ENCODE data around the gene ACE2. TPM values are rescaled to one million over a fixed set of nuclear protein-coding genes. Genes with fewer than 3 reads are reported as not detected.
"Not testable (repeated sequence)": the region's sequence is repeated elsewhere in the genome, so short reads cannot be mapped to it uniquely, and the experiment has no call there.

Gene ACE2
- 0.11 TPM for total RNA-seq

DNA sequence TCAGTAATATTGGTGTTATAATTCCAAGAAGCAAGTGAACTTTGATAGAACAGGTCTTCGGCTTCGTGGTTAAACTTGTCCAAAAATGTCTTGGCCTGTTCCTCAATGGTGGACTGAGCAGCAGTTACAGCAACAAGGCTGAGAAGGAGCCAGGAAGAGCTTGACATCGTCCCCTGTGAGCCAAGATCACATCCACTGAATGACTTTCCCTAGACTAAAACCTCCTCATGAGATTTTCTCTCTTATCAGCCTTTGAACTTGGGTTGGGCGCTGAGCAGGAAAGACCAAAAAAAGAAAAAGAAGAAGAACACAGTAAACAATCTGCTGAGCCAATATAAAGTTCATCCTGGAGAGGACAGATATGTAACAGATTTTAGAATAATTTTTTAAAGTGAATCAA, at the start of gene ACE2:
ACE2 (minus strand) TSS at position 216 of the 400 bp plus-strand sequence; CDS start at position 167, 49 bp downstream.
- Histone ChIP-seq H3K27ac (no peak within 1 kb of the TSS), H3K4me1 (no peaks in the 10 kb centered on the region), H3K27me3 (no peaks in the 10 kb centered on the region), H3K4me3 (no peak within 1 kb of the TSS), H3K9me3 (no peaks in the 10 kb centered on the region), H3K36me3 (no peaks in the 10 kb centered on the region)
- DNase-seq (ENCODE audit: low spot score in 2 of 2), result no peak
- TF ChIP-seq CTCF (IDR thresholded peaks at IDR 0.05), result no peak
- intact Hi-C loops (cut with DNase I), result no loop called here

DNA sequence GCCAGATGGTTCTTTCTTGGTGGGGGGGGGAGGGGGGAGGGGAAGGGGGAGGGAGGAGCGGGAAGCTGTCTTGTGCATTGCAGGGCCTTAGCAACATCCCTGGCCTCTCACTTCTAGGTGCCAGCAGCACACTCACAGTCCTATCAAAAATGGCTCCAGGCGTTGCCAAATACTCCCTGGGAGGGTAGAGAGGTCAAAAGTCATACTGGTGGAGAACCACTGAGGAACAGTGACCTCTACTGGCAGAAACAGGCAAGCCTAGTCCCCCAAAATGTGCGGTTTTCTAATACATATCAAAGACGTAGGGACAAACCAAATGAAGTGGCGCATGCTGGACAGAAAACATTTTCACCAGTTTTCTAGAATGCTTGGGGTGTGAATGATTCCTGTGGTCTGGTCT, 46.8 kb upstream of the ACE2 start:
- H3K27me3 ChIP-seq; H3K4me1 ChIP-seq; DNase-seq (ENCODE audit: low spot score in 2 of 2); H3K4me3 ChIP-seq; H3K27ac ChIP-seq; H3K36me3 ChIP-seq; intact Hi-C loops (cut with DNase I); H3K9me3 ChIP-seq: not testable (repeated sequence)

DNA sequence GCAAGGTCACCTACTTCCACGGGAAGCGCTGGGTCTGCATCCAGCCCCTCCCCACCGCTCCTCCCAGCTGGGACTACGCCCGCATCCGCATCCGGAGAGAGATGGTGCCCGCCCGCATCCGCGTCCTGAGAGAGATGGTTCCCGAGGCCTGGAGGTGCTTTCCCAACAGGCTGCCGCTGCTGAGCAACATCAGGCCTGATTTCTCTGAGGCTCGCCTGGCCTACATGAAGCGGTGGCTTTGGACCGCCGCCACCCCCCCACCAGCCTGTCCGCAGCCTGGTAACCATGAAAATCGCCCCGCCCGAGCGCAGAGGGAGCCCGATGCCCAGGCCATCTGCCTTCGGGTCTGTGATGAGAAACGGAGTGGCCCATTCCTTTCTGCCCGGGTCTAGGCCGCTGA, 45.8 kb upstream of the ACE2 start:
- no peak for DNase-seq (ENCODE audit: low spot score in 2 of 2)

GRCh38 chrX:15646031-15646430, 45.3 kb upstream of the ACE2 start:
- no peaks in the 10 kb centered on the region for H3K27me3 ChIP-seq
- no peaks in the 10 kb centered on the region for H3K36me3 ChIP-seq
- no peak for DNase-seq (ENCODE audit: low spot score in 2 of 2)
- H3K4me1 ChIP-seq, result no peaks in the 10 kb centered on the region
- TF ChIP-seq CTCF (IDR thresholded peaks at IDR 0.05), result no peak
- H3K27ac ChIP-seq, result no peak overlapping the region
- no peak overlapping the region for H3K4me3 ChIP-seq
- intact Hi-C loops (cut with DNase I), result no loop called here
- H3K9me3 ChIP-seq, result no peaks in the 10 kb centered on the region

More for the DNA sequence above, 45.8 kb upstream of the ACE2 start:
- Histone ChIP-seq H3K4me1 (no peaks in the 10 kb centered on the region), H3K27me3 (no peaks in the 10 kb centered on the region), H3K36me3 (no peaks in the 10 kb centered on the region), H3K4me3 (no peak overlapping the region), H3K9me3 (no peaks in the 10 kb centered on the region), H3K27ac (no peak overlapping the region)
- intact Hi-C loops (cut with DNase I), result no loop called here
- no peak for TF ChIP-seq CTCF (IDR thresholded peaks at IDR 0.05)

DNA sequence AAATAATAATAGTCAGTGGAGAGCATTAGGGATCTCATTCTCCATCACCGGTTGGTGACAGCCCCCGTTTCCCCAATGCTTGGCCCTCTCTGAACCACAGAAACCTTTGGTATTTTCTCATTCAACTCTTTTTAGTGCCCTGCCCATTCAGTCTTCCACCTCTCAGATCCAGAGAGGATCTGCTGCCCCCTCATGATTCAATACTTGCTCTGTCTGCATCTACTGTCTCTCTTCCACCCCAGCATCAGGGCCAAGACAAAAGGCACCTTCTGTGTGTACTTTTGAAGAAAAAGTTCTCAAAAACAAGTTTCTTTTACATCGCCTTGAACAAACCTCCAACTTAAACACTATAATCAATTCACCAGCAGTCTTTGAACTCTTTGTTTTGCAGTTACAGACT, 44.5 kb upstream of the ACE2 start:
- H3K9me3 ChIP-seq, result no peaks in the 10 kb centered on the region
- H3K27me3 ChIP-seq, result no peaks in the 10 kb centered on the region
- no peak for TF ChIP-seq CTCF (IDR thresholded peaks at IDR 0.05)
- H3K27ac ChIP-seq, result no peak overlapping the region
- no peaks in the 10 kb centered on the region for H3K36me3 ChIP-seq
- no peaks in the 10 kb centered on the region for H3K4me1 ChIP-seq
- H3K4me3 ChIP-seq, result no peak overlapping the region
- intact Hi-C loops (cut with DNase I), result no loop called here
- DNase-seq (ENCODE audit: low spot score in 2 of 2), result no peak

DNA sequence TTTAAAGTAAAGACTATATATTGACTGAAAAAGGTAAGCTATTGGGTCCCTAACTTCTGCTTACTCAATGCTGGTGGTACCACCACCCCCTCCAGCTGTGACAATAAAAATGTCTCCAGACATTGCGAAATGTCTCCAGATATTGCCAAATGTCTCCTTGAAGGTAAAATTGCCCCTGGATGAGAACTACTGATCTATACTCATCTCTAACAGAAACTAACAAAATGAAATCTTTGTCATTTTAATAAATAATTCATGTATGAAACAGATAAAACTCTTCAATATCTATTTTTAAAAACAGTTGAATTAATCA, 43.8 kb upstream of the ACE2 start:
- H3K4me1 ChIP-seq, result no peaks in the 10 kb centered on the region
- H3K4me3 ChIP-seq, result no peak overlapping the region
- DNase-seq (ENCODE audit: low spot score in 2 of 2), result no peak
- no peak for TF ChIP-seq CTCF (IDR thresholded peaks at IDR 0.05)
- no peaks in the 10 kb centered on the region for H3K9me3 ChIP-seq
- intact Hi-C loops (cut with DNase I), result no loop called here
- no peaks in the 10 kb centered on the region for H3K36me3 ChIP-seq
- H3K27me3 ChIP-seq, result no peaks in the 10 kb centered on the region
- H3K27ac ChIP-seq, result no peak overlapping the region
